Thyroid gland (tissue), 4 donors: ENCODE data around the gene BCAS2.

Experiments used
- CTCF ChIP-seq, 6 experiments: fragments of 200-600 bp in 3 of 6; fragments of 450-650 bp in 3 of 6; sonication (generic) in 3 of 6; IDR thresholded peaks; one replicate each; pipeline ENCODE4 v1.5.1; 2016 to 2019; ENCODE audit warnings: antibody characterized with exemption in 6 of 6, mild to moderate bottlenecking in 2 of 6, inconsistent platforms in 1 of 6, moderate library complexity in 1 of 6
- POLR2A ChIP-seq, 2 donors: fragments of 450-650 bp; IDR thresholded peaks; one replicate each; pipeline ENCODE4 v1.6.1; 2017; ENCODE audit warnings: antibody characterized with exemption in 2 of 2, mild to moderate bottlenecking in 2 of 2, moderate library complexity in 1 of 2

- TF ChIP-seq CTCF (IDR thresholded peaks at IDR 0.05) (no peak), POLR2A (IDR thresholded peaks at IDR 0.05) (no peak)
Measured at GRCh38 chr1:114552106-114552639, 29.2 kb downstream of the BCAS2 start.
